SU-DHL-6 (cell line): Measurements from ENCODE around the gene ZNF654.

Experiments used
- H2AFZ ChIP-seq: fragments of 200-600 bp; sonication (generic); 2 replicates; pipeline ENCODE4 v1.6.1; 2014; ENCODE audit warnings: low read depth, mild to moderate bottlenecking, moderate library complexity, mixed read lengths, antibody characterized with exemption, low read length; ENCODE audit not compliant: severe bottlenecking
- H3F3A ChIP-seq: fragments of 200-600 bp; shearing (Covaris generic); 2 replicates; pipeline ENCODE4 v1.6.0; 2016; ENCODE audit warnings: antibody characterized with exemption, mild to moderate bottlenecking; ENCODE audit not compliant: insufficient read depth
- H3K27ac ChIP-seq: fragments of 200-600 bp; sonication (generic); 2 replicates; pipeline ENCODE4 v1.5.1; 2016; ENCODE audit warnings: low read depth, mild to moderate bottlenecking, low read length, moderate library complexity, mixed read lengths
- H3K27me3 ChIP-seq: fragments of 200-600 bp; sonication (generic), shearing (Covaris generic); 2 replicates; pipeline ENCODE4 v1.6.0; 2014; ENCODE audit warnings: mild to moderate bottlenecking, low read length
- H3K36me3 ChIP-seq: fragments of 200-600 bp; sonication (generic); 2 replicates; pipeline ENCODE4 v1.6.1; 2014; ENCODE audit warnings: mild to moderate bottlenecking, low read length, mixed read lengths
- H3K4me2 ChIP-seq: fragments of 300-600, 200-600 bp; shearing (Covaris generic), sonication (generic); 2 replicates; pipeline ENCODE4 v1.6.0; 2014; ENCODE audit warnings: low read length, low read depth, mild to moderate bottlenecking; ENCODE audit not compliant: poor library complexity, severe bottlenecking
- H3K4me3 ChIP-seq: fragments of 200-600 bp; sonication (generic); 2 replicates; pipeline ENCODE4 v1.5.1; 2014; ENCODE audit warnings: antibody characterized with exemption, low read length, mild to moderate bottlenecking, mixed read lengths; ENCODE audit not compliant: insufficient read depth, poor library complexity, severe bottlenecking
- H3K79me2 ChIP-seq: fragments of 200-600 bp; sonication (generic); 2 replicates; pipeline ENCODE4 v1.6.1; 2014; ENCODE audit warnings: mild to moderate bottlenecking, low read length, moderate library complexity; ENCODE audit not compliant: insufficient read depth
- H3K9ac ChIP-seq: fragments of 200-600 bp; sonication (generic); 2 replicates; pipeline ENCODE4 v1.7.0; 2014; ENCODE audit warnings: mild to moderate bottlenecking, low read length
- H3K9me2 ChIP-seq: fragments of 200-600 bp; sonication (generic); replicated peaks from 2 replicates; pipeline ENCODE4 v1.6.1; 2014; ENCODE audit warnings: low read length; ENCODE audit not compliant: insufficient read depth
- H3K9me3 ChIP-seq: fragments of 200-600 bp; sonication (generic); 2 replicates; pipeline ENCODE4 v1.6.1; 2014; ENCODE audit warnings: low read length, mixed read lengths; ENCODE audit not compliant: insufficient read depth
- H4K20me1 ChIP-seq: fragments of 200-600 bp; sonication (generic); 2 replicates; pipeline ENCODE4 v1.6.1; 2014; ENCODE audit warnings: low read depth, mild to moderate bottlenecking, antibody characterized with exemption, low read length, moderate library complexity, mixed read lengths
- CTCF ChIP-seq: fragments of 200-600 bp; sonication (generic); IDR thresholded peaks from one replicate; pipeline ENCODE4 v1.5.1; 2017; ENCODE audit warnings: antibody characterized with exemption, mild to moderate bottlenecking, low read length, moderate library complexity; ENCODE audit not compliant: insufficient read depth, poor library complexity, severe bottlenecking
- EZH2phosphoT487 ChIP-seq: fragments of 200-600 bp; sonication (generic), shearing (Covaris generic); conservative IDR thresholded peaks from 2 replicates; pipeline ENCODE4 v1.6.1; 2018; ENCODE audit warnings: mild to moderate bottlenecking, antibody characterized with exemption, low read length, moderate library complexity, mixed read lengths

Gene ZNF654

GRCh38 chr3:88030210-88030609 is 28.8 kb upstream of the ZNF654 start:
- no peaks in the 10 kb centered on the region for H4K20me1 ChIP-seq
- H3K9ac ChIP-seq: no peak overlapping the region
- TF ChIP-seq CTCF: no peak
- TF ChIP-seq EZH2phosphoT487: no peak
- no peak overlapping the region for H3K4me2 ChIP-seq
- no peaks in the 10 kb centered on the region for H3K9me3 ChIP-seq
- no peak overlapping the region for H2AFZ ChIP-seq
- no peaks in the 10 kb centered on the region for H3F3A ChIP-seq
- no peaks in the 10 kb centered on the region for H3K27me3 ChIP-seq
- no peaks in the 10 kb centered on the region for H3K79me2 ChIP-seq
- no peaks in the 10 kb centered on the region for H3K36me3 ChIP-seq
- no peak overlapping the region for H3K27ac ChIP-seq
- no peaks in the 10 kb centered on the region for H3K9me2 ChIP-seq
- H3K4me3 ChIP-seq: no peak overlapping the region

- Histone ChIP-seq H3K4me3 (no peak overlapping the region), H3F3A (no peaks in the 10 kb centered on the region), H3K27me3 (no peaks in the 10 kb centered on the region), H4K20me1 (no peaks in the 10 kb centered on the region), H3K9ac (no peak overlapping the region), H3K79me2 (no peaks in the 10 kb centered on the region), H3K9me2 (no peaks in the 10 kb centered on the region), H3K9me3 (no peaks in the 10 kb centered on the region), H3K36me3 (no peaks in the 10 kb centered on the region), H3K4me2 (no peak overlapping the region), H3K27ac (no peak overlapping the region), H2AFZ (no peak overlapping the region)
- TF ChIP-seq EZH2phosphoT487 (no peak), CTCF (no peak)
Observed at GRCh38 chr3:88031642-88032077, 27.4 kb upstream of the ZNF654 start.

- H3K4me3 ChIP-seq: no peak overlapping the region
- no peaks in the 10 kb centered on the region for H3K27me3 ChIP-seq
- H3K27ac ChIP-seq: no peak overlapping the region
Observed at GRCh38 chr3:88032245-88032644, 26.8 kb upstream of the ZNF654 start.

More at GRCh38 chr3:88032245-88032644, 26.8 kb upstream of the ZNF654 start:
- H3K9me3 ChIP-seq: no peaks in the 10 kb centered on the region
- H3K36me3 ChIP-seq: no peaks in the 10 kb centered on the region
- H3K9me2 ChIP-seq: no peaks in the 10 kb centered on the region
- no peaks in the 10 kb centered on the region for H4K20me1 ChIP-seq
- no peak for TF ChIP-seq CTCF
- TF ChIP-seq EZH2phosphoT487: no peak
- H3F3A ChIP-seq: no peaks in the 10 kb centered on the region
- no peak overlapping the region for H3K9ac ChIP-seq
- H3K4me2 ChIP-seq: no peak overlapping the region
- H3K79me2 ChIP-seq: no peaks in the 10 kb centered on the region
- no peak overlapping the region for H2AFZ ChIP-seq
